EL (cell line): Measurements from ENCODE around the gene PIP4K2A.
A peak's percentile ranks its signal among the peaks of the same experiment; 100 is the strongest.

ENCODE experiments used
- DNase-seq: peaks from one replicate; pipeline ENCODE4 v3.0.0-alpha.2; 2016

PIP4K2A gene

DNA sequence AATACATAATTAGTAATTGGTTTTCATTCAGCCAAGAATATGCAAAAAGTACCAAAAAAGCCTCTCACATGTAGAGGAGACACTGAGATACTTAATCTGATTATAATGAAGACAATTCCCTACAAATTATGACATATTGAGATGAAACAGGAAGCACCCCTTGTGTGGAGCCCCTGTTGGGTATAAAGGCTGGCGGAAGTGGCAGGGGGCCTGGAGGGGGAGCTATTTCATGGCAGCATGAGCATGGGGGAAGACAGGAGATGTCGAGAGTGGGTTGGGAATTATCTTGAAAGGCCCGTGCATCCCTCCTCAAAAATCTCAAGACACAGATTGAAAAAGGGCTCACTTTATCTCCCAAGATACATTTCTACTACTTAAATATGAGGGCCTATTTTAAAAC lies 96.9 kb downstream of the PIP4K2A start:
- DNase-seq = no peak

DNA sequence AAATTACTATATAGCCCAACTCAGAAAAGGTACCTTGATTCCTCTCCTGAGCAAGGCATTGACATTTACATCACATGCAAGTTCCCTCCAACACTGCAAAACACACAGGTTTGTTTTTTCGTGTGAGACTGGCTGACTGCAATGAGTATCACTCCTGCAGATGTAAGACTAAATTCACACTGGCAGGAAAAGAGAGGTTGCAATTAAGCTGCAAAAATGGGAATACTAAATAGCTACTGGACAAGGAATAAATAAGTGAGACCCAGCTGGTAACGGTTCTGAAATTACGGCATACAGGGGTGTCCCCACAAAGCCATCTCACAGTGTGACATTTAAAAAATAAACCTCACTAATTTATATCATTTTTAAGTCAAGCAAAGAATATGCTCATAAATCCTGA lies 97.3 kb downstream of the PIP4K2A start:
- DNase-seq = no peak

DNA sequence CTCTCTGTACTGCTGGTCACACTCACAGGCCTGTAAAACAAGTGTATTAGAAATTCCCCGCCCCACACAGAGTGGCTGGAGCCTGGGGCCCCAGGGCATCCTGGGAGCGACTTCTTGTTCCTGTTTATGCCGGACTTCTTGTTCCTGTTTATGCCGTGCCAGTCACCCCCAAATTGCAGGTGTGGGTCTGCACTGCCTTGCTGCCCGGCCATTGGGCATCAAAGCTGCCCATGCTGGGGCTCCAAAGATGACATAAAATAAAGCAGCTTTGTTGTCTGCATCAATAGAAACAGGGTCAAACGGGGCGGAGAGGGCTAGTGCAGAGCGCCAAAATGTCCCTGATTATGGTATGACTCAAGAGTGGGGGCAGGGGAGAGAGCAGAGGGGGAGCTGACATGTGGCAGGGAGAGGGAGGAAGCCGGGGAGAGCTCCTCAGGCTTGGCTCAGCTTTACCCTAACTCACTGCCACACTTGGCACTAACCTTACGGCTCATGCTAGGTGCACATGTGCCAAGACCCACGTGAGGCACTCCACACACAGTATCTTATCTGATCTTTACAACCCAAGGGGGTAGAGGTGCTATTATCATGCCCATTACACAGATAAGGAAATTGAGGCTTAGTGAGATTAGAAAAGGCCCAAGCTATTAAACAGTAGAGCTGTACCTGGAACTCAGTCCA lies 98.4 kb downstream of the PIP4K2A start:
- DNase-seq = peak; percentile 75

DNA sequence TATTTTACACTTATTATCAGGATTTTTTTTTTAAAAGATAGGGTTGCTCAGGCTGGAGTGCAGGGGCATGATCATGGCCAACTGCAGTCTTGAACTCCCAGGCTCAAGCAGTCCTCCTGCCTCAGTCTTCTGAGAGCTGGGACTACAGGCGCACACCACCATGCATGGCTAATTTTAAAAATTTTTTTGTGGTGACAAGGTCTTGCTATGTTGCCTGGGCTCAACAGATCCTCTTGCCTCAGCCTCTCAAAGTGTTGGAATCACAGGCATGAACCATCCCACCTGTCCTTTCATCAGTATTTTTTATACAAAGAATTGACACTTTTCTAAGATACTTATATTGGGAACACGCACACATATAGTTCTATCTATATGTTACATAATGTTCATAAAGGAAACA lies 99.3 kb downstream of the PIP4K2A start:
- no peak for DNase-seq

DNA sequence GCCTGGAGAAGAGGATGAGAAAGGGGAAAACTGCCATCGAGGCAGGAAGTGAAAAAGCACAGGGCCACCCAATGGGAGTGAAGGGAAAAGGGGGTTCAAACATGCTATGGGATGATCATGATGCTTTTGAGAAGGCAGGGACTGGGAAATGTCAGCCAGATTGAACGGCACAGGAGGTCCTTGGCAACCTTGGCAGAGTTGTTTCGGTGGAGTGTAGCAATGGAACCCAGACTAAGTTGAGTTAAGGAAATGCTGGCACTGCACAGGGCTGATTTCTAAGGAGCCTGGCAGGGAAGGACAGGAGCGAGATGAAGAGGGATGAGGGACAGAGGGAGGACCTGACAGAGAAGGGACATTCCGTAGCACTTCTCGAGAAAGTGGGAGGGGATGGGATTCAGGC lies 101.4 kb downstream of the PIP4K2A start:
- no peak for DNase-seq

DNA sequence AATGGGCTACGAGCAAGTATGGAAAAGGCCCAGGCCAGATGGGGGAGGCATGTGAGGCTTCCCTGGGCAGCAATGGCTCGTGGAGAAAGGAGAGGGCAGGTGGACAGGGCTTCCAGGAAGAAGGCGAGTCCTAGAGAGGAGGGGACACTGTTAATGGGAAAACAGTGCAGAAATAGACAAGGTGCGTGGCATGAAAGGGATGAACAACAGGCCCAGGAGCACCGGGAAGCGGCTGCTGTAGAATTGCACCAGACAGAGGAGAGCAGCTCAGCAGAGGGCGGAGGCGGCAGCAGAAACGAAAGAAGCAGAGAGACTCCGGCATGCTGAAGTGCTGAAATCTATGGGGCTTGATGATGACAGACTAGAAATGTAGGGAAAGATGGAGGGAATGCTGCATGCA lies 102.1 kb downstream of the PIP4K2A start:
- no peak for DNase-seq

DNA sequence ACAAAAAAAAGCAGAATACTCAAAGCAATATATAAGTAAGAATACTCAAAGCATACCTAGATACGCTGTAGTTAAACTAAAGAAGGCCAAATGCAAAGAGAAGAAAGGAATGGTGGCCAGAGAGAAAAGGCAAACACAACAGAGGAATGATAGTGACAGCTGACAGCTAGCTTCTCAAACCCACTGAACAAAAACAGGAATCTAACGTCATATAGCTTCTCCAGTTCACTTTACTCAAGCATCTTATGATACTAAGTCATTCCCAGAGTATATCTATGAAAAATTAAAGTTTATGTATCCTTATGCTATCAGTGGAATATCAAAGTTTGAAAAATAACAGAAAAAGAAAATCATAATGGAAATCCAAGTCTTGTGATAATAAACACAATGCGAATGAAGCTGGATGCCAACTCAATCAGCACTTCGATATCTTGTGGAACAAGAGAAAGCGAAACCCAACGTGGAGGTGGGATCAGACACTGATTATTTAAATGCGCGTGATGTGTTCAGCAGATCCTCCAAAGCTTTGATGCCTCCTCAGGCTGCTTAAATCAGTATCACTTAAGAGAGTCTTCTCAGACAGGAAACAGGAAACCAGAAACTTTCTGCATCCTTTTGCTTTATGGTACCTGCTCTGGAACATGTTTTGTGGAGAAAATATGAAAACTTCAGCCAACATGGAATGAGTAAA lies 102.8 kb downstream of the PIP4K2A start:
- no peak for DNase-seq

DNA sequence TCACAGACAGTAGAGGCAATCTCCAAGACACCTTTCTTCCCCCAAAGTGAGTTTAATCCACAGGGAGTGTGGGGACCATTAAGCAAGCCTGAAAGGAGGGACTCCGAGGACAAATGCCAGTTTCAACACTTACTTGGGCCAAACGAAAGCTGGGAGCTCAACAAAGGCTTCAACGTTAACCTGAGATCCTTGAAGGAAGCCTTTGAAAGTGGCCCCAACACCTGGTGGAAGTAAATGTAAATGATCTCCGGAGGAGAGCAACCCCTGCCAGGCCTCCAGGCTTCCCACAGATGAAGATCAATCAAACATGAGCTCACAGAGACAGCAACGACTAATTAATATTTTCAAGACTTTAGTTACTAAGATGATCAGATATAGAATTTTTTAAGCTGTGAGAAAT lies 103.8 kb downstream of the PIP4K2A start:
- DNase-seq = no peak

DNA sequence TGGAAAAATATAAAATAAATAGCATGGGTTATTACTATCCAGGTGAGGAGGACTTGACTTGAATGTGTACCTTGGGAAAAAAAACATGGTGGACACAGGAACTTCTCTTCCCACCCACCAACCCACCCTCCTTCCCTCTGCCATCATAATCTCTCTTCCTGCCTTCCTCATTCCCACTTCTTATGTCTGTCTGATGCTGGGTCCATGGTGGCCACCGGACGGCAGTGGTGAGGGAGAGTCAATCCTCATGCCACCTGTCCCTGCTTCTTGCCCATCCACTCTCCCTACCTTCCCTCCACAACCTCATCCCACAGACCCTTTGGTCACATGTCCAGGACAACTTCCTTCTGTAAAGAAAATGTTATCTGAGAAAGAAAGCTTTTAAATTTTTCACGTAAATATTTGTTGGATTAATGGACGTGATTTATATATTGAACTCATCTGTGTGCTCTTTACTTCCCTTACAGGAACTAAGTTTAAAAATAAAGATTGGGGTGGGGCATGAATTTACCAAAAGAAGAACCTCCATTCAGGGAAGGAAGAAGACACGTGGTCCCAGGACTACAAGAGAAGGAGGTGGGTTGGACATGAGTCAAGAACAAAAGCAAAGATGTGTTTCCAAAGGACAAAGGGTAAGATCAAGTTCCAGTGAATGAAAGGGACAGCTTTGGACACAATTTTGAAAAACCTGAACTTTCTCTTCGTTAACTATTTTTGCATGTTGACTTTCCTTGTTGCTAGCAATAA lies 104.5 kb downstream of the PIP4K2A start:
- DNase-seq = no peak

DNA sequence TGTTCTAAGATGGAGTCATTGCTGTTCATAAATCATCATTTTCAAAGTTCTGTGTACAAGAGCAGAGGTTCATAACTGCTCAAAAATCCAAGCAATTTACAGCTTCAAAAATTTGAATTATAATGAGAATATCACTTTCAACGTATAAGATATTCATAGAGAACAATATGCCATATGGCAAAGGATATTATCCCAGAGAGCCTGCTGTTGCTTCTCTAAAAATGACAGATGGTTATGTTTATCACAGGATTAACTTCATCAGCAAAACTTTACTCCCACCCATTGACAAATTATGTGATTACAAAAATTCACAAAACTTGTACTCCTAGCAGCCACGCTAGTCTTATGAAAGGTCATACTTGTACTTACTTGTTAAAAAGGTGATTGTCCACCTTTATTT lies 105.1 kb downstream of the PIP4K2A start:
- no peak for DNase-seq

DNA sequence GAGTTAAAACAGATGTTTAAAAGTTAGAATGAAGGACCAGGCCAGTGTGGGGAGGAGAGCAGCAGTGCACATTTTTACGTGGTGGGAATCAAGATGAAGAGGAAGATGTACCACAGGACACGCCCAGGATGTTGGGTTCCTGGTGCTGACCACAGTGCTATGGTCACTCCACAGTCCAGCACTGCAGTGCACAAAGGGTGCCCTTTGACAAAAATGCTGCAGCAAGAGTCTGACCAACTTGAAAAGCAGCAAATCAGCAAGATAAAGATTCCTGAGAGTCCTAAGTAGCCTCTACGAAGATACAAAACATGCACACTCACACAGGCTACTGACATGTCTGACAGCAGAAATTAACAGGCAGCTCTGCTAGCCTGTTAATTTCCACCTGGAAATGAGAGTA lies 107.1 kb downstream of the PIP4K2A start:
- DNase-seq = no peak

DNA sequence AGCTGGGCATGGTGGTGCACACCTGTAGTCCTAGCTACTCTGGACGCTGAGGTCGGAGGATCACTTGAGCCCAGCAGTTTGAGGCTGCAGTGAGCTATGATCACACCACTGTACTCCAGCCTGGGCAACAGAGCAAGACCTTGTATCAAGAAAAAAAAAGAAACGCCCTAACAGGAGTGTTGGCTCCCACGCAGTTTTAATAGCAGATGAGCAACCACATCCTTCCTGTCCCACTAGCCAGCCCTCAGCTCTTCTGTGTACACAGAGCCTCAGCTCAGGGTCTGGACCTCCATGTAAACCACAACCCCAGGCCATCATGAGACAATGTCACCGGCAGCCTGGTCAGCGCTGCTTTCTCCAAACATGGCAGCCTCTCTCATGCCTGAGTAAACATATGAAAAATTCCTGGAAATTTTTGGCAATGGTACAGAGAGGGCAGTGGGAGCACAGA lies 108.2 kb downstream of the PIP4K2A start:
- DNase-seq = peak; percentile 82

DNA sequence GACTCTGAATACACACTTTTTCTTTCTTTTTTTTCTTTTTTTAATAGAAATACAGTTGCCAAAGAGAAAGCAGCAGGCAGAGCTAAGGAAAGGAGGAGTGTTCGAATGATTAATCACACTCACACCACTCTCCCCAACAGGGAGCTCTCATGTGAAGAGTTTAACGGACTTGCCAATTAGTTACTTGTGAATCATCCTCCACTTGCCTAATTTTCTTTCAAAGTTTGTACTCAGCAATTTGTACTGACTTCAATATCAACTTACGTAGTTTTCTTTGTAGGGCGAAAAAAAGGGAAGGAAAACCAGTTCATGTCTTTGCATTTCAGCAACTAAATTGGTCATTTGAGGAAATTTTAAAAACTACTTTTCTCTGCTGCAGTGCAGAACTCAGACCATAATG lies 109.2 kb downstream of the PIP4K2A start:
- peak; percentile 50 for DNase-seq

DNA sequence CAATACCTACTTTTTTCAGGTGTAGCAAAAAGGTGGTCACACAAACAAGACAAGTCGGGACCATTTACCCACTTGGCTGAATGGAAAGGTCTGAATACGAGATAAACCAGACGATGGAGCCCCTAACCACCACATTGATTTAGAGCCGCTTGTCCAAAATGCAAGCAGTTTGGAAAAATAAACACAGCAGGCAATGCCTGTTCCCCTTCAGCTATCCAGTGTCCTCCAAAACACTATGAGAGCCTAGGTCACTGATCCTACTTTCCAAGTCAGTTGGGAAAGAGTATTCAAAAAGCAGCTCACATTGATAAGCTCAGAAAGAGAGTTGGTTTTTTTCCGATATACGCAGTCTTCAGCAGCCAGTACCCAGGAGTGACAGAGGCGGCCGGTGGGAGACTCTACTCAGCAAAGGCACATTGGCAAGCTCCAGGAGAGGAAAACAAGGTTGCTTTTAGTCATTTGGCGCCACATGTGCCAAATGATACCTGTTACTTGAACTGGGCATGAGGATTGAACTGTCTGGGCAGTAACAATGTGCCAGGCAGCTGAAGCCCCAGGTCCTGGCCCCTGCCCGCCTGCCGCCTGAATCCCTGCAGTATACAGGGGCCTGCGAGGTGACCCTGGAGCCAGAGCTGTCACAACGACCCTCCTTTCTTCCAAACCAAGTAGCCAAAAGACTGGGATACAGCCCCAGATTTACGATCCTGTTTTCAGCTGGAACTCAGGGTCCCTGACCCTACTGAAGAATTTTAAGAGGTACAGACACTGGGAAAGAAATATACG lies 109.8 kb downstream of the PIP4K2A start:
- no peak for DNase-seq

DNA sequence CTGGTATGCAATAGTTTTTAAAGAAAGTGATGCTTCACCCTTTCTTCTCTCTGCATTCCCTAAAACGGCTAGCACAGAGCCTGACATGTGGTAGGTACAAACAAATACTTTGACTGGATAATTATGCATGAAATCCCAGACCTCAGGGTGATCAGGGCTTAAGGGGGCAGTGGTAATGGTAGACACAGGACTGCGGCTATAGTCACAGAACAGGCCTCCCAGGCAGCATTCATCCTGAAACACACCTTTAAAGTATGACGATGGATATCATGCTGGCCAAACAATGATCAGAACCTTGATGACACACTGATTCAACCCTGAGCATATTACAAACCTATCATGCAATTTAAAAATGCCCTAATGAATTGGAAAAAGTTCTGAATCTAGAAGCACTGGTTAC lies 110.8 kb downstream of the PIP4K2A start:
- DNase-seq = no peak

DNA sequence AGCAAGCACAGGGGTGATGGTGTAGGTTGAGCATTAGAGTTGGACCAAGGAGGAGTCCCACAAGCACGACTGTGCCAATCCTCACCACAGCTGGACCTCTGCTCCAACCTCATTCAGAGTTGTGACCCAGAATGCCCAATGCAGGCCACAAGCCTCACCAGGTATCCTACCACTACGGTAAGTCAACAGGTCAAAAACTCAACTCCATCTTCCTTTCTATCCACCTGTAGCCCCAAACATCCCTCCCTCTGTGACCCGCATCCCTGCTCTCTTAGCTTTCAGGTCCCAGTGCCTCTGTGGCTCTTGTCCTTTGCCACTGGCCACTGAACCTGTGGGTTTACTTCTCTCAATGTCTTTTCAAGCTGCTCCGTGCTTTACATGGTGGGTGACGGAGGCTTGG lies 112.8 kb downstream of the PIP4K2A start:
- DNase-seq = no peak

DNA sequence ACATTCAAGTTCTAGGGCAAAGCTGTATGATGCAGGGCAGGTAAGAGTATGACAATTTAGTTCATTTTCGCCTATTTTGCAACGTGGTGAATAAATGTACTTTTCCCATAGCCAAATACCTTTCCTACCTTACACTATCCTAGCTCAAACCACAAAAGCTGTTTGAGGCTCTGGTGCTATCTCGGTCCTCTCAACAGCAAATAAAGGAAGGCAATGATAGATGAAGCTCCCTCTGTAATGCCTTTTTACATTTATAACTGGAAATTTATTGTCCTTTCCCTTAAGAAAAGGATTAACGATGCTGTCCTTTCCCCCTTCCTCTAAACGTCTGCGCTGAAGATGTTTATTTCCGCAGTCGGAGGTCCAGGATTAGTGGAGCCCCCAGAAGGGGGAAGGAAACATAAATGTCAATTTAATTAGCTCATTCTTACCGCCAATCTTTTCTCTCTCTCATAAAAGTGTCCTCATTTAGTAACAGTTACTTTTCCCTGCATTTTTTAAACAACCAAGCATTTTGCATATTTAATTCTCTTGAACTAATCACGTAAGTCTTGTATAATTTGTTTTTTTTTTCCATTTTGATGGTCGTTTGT lies 114.6 kb downstream of the PIP4K2A start:
- no peak for DNase-seq

DNA sequence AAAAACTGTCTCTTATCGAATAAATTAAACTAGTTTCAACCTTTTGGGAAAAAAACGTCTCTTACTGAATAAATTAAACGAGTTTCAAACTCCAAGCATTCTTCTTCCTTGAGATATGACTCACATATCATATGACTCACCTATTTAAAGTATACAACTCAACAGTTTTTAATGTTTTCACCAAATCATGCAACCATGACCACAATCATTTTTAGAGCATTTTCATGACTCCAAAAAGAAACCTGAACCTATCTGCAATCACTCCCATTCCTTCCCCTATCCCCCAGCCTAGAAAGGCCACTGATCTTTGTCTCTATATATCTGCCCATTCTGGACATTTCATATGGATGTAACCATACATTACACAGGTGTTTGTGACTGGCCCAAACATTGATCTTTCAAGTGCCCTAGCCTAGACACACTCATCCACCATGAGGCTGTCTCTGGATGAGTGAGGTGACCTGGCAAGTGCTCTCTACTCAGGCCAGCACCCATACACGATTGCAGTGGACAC lies 115.3 kb downstream of the PIP4K2A start:
- peak; percentile 78 for DNase-seq

DNA sequence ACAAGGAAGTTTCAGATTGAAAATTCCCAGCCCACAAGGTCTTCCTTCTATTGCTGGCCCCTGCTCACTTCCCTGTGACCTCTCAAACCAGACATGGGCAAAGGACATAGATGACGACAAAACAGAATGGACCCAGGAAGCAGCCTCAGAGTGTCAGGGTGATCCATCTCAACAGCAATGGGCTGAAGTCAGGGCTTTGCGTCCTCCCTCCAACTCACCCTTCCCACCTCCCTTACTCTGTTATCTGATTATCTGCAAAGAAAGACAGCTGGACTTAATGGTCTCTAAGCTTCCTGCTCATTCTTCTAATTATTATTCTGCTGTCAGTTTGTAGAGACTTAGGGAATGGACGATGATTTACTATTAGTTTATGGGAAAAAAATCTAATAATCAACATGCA lies 115.9 kb downstream of the PIP4K2A start:
- peak; percentile 28 for DNase-seq

DNA sequence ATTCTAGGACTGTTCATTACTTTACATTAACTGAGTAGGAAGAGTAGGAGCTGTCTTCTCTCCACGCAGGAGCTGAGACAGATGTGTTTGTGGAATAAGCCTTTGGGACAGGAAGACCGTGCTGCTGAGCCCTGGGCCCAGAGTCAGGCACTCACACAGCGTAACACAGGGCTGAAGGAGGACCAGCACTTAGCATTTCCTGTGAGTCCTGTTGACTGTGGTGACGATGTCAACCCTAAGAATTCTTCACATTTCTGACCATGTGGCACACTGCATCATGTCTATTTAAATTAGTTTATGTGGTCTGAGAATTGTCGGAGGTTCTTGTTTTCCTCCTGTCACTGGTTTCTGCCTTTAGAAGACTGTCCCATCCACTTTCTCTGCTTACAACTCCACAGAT lies 117.2 kb downstream of the PIP4K2A start:
- DNase-seq = peak; percentile 70

DNA sequence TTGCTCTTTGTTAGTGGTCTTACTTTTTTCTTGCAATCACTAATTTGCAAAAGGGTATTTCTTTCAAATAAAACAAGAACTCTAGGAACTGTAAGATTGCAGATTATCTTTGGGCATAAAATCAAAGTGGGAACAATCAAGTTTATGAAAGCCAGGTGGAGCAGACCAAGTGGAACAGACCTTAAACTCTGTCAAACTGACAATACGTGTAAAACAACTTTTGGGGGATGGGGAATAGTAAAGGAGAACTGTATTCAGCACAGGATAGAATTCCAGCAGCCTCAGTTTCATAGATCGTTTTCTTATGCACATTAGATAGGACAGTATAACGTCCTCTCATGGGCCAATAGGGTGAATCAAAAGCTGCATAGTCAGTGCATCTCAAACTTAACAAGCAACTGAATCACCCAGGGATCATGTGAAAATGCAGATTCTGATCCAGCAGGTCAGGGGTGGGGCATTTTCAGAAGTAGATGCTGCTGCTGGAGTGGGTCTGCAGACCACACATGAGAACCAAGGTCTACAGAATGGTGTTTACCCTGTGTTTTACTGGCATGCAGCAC lies 120.7 kb downstream of the PIP4K2A start:
- DNase-seq = no peak

DNA sequence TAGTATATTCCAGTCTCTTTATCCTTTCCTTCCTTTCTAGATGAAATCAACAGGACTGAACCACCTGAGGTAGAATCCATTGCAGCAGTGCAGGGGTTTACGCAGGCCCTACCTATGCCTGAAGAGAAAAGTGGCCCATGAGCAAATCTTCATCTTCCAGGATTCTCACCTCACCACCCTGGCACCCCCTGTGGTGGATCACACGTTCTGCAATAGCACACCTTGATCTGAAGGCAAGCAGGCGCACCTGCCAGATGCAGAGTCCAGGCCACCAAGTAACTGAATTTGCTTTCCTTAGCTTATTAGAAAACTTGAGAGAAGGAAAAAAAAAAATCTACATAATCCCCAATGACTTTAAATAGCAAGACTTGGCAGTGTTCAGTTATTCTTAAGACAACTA lies 121.4 kb downstream of the PIP4K2A start:
- no peak for DNase-seq
